Loucy (cell line): ENCODE results near the gene PLEKHG7.

Experiments used
- H2AFZ ChIP-seq: fragments of 200-600 bp; sonication (generic); 2 replicates; pipeline ENCODE4 v1.6.0; 2016; ENCODE audit warnings: antibody characterized with exemption, mild to moderate bottlenecking, low read length, moderate library complexity
- H3F3A ChIP-seq: fragments of 200-600 bp; 2 replicates; pipeline ENCODE4 v1.6.0; 2016; ENCODE audit warnings: antibody characterized with exemption, low read depth, mild to moderate bottlenecking
- H3K27me3 ChIP-seq: fragments of 200-600 bp; sonication (generic); 2 replicates; pipeline ENCODE4 v1.6.1; 2014; ENCODE audit warnings: low read length, mild to moderate bottlenecking; ENCODE audit not compliant: insufficient read depth, poor library complexity, severe bottlenecking
- H3K36me3 ChIP-seq: fragments of 200-600 bp; sonication (generic); 2 replicates; pipeline ENCODE4 v1.6.1; 2016; ENCODE audit warnings: low read length; ENCODE audit not compliant: insufficient read depth
- H3K4me1 ChIP-seq: fragments of 200-600 bp; sonication (generic); 2 replicates; pipeline ENCODE4 v1.5.1; 2014; ENCODE audit warnings: low read length, mild to moderate bottlenecking; ENCODE audit not compliant: insufficient read depth, poor library complexity, severe bottlenecking
- H3K4me2 ChIP-seq: fragments of 200-600 bp; sonication (generic); 2 replicates; pipeline ENCODE4 v1.6.0; 2014; ENCODE audit warnings: antibody characterized with exemption, low read length, low read depth, mild to moderate bottlenecking; ENCODE audit not compliant: poor library complexity, severe bottlenecking
- H3K4me3 ChIP-seq: fragments of 200-600 bp; sonication (generic); 2 replicates; pipeline ENCODE4 v1.5.1; 2014; ENCODE audit warnings: low read length, mild to moderate bottlenecking, mixed read lengths; ENCODE audit not compliant: poor library complexity, severe bottlenecking
- H3K79me2 ChIP-seq: fragments of 200-600 bp; sonication (generic); 2 replicates; pipeline ENCODE4 v1.6.1; 2014; ENCODE audit warnings: low read length; ENCODE audit not compliant: insufficient read depth
- H3K9ac ChIP-seq: fragments of 200-600 bp; sonication (generic); 2 replicates; pipeline ENCODE4 v1.6.0; 2014; ENCODE audit warnings: mild to moderate bottlenecking, low read depth, low read length, moderate library complexity; ENCODE audit not compliant: poor library complexity, severe bottlenecking
- H3K9me2 ChIP-seq: fragments of 200-600 bp; sonication (generic); replicated peaks from 2 replicates; pipeline ENCODE4 v1.6.1; 2016; ENCODE audit warnings: low read depth, low read length, mixed read lengths
- H3K9me3 ChIP-seq: fragments of 200-600 bp; sonication (generic); 2 replicates; pipeline ENCODE4 v1.6.1; 2014; ENCODE audit warnings: mild to moderate bottlenecking, antibody characterized with exemption, low read length, low read depth; ENCODE audit not compliant: insufficient read depth
- H4K20me1 ChIP-seq: fragments of 200-600 bp; sonication (generic); 2 replicates; pipeline ENCODE4 v1.6.0; 2014; ENCODE audit warnings: antibody characterized with exemption, low read length, mild to moderate bottlenecking; ENCODE audit not compliant: insufficient read depth, poor library complexity, severe bottlenecking
- CTCF ChIP-seq: fragments of 200-600 bp; sonication (generic); conservative IDR thresholded peaks from 2 replicates; pipeline ENCODE4 v1.5.1; 2014; ENCODE audit warnings: mild to moderate bottlenecking, antibody characterized with exemption, low read length
- EZH2phosphoT487 ChIP-seq: fragments of 200-600 bp; IDR thresholded peaks from 2 replicates; pipeline ENCODE4 v1.6.1; 2018; ENCODE audit warnings: antibody characterized with exemption, mild to moderate bottlenecking, moderate library complexity, borderline replicate concordance

Gene PLEKHG7

GRCh38 chr12:92721656-92722055 lies 18.9 kb downstream of the PLEKHG7 start:
- Histone ChIP-seq H3K4me1 (no peaks in the 10 kb centered on the region), H3K36me3 (no peaks in the 10 kb centered on the region), H3K9me3 (no peaks in the 10 kb centered on the region), H3K79me2 (no peaks in the 10 kb centered on the region), H3K4me3 (no peak overlapping the region), H3K27me3 (no peaks in the 10 kb centered on the region), H3K4me2 (no peak overlapping the region), H3K9me2 (no peaks in the 10 kb centered on the region), H4K20me1 (no peaks in the 10 kb centered on the region), H2AFZ (no peak overlapping the region), H3F3A (no peaks in the 10 kb centered on the region), H3K9ac (no peak overlapping the region)
- no peak for TF ChIP-seq EZH2phosphoT487
- TF ChIP-seq CTCF: no peak

- no peaks in the 10 kb centered on the region for H3K36me3 ChIP-seq
- H3K4me1 ChIP-seq: no peaks in the 10 kb centered on the region
- no peaks in the 10 kb centered on the region for H3K27me3 ChIP-seq
- no peak overlapping the region for H2AFZ ChIP-seq
- no peaks in the 10 kb centered on the region for H3K9me3 ChIP-seq
- H4K20me1 ChIP-seq: no peaks in the 10 kb centered on the region
- no peaks in the 10 kb centered on the region for H3F3A ChIP-seq
- no peaks in the 10 kb centered on the region for H3K9me2 ChIP-seq
- H3K4me2 ChIP-seq: no peak overlapping the region
- H3K4me3 ChIP-seq: no peak overlapping the region
- TF ChIP-seq EZH2phosphoT487: no peak
- TF ChIP-seq CTCF: no peak
- H3K9ac ChIP-seq: no peak overlapping the region
- H3K79me2 ChIP-seq: no peaks in the 10 kb centered on the region
Measured at GRCh38 chr12:92722897-92723296, 20.1 kb downstream of the PLEKHG7 start.

GRCh38 chr12:92726850-92727249 lies 24.1 kb downstream of the PLEKHG7 start:
- Histone ChIP-seq H3K27me3 (no peaks in the 10 kb centered on the region), H4K20me1 (no peaks in the 10 kb centered on the region), H3F3A (no peaks in the 10 kb centered on the region), H3K9ac (no peak overlapping the region), H3K36me3 (no peaks in the 10 kb centered on the region), H3K4me2 (no peak overlapping the region), H3K4me1 (no peaks in the 10 kb centered on the region), H3K79me2 (no peaks in the 10 kb centered on the region), H2AFZ (no peak overlapping the region), H3K9me2 (no peaks in the 10 kb centered on the region), H3K9me3 (no peaks in the 10 kb centered on the region), H3K4me3 (no peak overlapping the region)
- no peak for TF ChIP-seq EZH2phosphoT487
- TF ChIP-seq CTCF: no peak
